Medulla oblongata (tissue), 1 donor: ENCODE measurements around the gene LCLAT1.
"Not testable (repeated sequence)": the region's sequence is repeated elsewhere in the genome, so short reads cannot be mapped to it uniquely, and the experiment has no call there.

ENCODE experiments used
- DNase-seq: peaks from one replicate; pipeline ENCODE4 v3.0.0-alpha.2; 2015; ENCODE audit errors: extremely low spot score

LCLAT1 gene

GRCh38 chr2:30590407-30590806, 143.4 kb downstream of the LCLAT1 start:
- no peak for DNase-seq

DNA sequence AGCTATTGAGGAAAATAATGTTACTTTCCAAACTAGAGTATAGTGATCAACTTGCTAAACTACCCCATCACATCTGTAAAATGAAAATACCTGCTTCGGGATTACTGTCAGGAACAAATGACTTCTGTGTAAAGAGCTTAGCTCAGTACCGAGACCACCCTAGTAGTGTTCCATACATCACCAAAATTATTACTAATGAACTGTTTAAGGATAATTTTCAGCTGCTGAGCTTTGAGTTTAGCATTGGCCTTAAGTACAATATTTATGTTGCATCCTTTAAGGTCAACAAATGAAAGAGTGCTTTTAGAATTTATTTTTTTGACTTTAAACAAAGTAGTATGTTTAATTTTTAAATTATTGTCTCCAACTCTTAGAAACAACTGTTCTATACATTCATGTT, 144.1 kb downstream of the LCLAT1 start:
- no peak for DNase-seq

DNA sequence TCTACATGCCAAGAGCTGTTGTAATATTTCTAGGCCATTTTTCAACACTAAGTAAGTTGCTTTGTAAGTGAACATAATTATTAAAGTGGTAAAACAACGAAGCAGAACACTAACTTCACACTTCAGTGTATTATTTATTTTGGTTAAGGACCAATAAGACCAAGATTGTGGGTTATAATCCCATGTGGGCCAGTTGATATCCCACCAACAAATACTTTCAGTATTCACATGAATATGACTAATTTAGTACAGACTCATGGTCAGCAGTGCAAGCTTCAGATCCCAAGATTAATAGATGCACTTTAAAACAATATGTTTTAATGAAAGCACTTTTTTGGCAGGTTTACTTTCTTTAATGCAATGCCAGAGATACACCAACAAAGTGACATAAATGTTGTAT, 154.3 kb downstream of the LCLAT1 start:
- DNase-seq = no peak

DNA sequence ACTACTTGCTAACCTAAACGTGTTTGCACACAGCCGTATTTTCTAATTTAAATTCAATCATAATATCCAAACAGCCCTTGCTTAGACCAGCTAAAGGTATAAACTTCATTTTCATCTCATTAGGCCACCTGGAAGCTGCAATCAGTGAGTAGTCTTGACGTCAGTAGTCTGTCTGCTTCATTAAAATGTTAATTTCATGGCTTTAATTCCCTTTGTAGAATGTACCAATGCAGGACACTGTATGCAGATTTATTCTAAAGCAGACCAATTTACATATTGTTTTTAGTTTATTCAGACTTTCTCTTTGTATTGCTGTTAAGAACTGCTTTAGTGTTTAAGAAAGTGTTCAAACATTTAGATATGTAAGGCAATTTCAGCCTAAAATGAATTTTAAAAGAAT, 158.2 kb downstream of the LCLAT1 start:
- no peak for DNase-seq

DNA sequence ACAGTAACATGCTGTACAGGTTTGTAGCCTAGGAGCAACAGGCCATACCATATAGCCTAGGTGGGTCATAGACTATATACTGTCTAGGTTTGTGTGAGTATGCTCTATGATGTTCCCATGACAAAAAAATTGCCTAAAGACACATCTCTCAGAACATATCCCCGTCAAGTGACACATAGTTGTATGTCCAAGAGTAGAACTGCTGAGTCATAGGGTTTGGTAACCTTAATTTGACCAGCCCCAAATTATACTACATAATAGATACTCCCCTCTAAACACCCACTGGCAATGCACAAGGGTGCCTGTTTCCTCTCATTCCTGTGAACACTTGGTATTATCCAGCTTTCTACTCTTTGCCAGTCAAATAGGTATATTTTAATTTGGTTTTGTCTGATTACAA, 161.6 kb downstream of the LCLAT1 start:
- DNase-seq = no peak

DNA sequence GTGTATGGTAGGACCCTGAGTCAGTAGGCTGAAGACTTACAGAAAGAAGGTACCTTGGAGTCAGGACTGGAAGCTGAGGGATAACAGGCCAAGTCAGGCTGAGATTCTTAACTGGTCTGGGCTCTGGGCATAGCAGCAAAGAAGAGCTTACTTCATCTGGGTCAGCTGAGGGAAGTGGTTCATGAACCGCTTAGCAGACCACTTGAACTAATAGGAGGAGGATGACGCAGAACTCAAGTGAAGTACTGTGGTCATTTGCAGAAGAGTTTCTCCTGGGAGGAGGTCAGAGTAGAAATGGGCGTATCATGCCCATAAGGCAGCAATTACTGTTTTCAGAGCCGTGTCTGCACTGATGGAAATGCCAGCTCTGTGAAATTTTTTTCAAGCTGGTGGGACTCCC, 164.5 kb downstream of the LCLAT1 start:
- DNase-seq = no peak

GRCh38 chr2:30612371-30612770, 165.3 kb downstream of the LCLAT1 start:
- DNase-seq = no peak

DNA sequence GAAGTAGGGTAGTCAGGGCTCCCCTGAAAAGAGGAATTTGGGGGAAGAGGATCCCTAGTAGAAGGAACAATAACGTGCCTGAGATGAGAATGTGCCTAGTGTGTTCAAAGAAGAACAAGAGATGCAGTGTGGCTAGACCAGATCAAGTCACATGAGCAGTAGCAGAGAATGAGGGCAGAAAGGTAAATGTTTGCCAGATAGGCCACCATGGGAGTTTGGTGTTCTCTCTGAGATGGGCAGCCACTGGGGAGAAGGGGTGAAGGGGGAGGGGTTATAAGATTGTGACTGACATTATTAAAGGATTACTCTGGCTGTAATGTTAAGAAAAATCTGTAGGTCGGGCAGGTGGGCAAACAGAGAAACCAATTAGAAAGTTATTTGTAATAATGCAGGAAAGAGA, 166.0 kb downstream of the LCLAT1 start:
- DNase-seq = no peak

DNA sequence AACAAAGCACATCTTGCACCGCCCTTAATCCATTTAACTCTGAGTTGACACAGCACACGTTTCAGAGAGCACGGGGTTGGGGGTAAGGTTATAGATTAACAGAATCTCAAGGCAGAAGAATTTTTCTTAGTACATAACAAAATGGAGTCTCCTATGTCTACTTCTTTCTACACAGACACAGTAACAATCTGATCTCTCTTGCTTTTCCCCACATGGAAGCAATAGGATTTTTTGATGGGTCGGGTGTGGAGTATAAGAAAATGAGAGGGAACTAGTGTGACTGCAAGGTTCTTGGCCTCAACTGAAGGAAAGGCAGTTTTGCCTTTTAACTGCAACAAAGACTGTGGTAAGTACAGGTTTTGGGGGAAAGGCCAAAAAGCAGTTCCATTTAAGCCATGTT, 167.2 kb downstream of the LCLAT1 start:
- not testable (repeated sequence) for DNase-seq

- no peak for DNase-seq
These were observed 168.9 kb downstream of the LCLAT1 start for GRCh38 chr2:30615926-30616325.

GRCh38 chr2:30620102-30620501, 173.1 kb downstream of the LCLAT1 start:
- DNase-seq = no peak

- DNase-seq = no peak
These were observed 174.8 kb downstream of the LCLAT1 start for GRCh38 chr2:30621836-30622235.

DNA sequence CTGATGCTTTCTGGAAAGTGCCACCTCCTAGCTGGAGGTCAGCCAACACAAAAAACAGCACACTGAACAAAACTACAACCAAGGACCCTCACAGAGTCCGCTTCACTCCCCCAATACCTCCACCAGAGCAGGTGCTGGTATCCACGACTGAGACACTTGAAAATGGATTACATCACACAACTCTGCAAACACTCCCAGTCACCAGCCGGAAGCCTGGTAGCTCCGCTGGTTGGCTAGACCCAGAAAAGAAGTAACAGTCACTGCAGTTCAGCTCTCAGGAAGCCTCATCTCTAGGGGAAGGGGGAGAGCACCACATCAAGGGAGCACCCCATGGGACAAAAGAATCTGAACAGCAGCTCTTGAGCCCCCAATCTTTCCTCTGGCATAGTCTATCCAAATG, 175.4 kb downstream of the LCLAT1 start:
- DNase-seq = no peak

DNA sequence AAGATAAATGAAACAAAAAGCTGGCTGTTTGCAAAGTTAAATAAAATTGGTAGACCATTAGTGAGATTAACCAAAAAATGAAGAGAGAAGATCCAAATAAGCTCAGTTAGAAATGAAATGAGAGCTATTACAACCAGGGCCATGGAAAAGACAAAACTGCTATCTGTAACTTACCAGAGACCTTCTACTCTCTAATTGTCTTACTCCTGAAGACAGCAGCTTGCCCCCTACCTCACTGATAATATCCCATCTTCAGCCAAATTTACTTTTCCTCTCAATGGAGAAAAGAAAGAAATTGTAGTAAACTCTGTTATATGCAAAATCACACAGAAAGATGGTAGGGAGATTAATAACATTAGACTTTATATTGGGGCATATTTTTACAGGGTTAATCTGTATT, 178.2 kb downstream of the LCLAT1 start:
- no peak for DNase-seq

DNA sequence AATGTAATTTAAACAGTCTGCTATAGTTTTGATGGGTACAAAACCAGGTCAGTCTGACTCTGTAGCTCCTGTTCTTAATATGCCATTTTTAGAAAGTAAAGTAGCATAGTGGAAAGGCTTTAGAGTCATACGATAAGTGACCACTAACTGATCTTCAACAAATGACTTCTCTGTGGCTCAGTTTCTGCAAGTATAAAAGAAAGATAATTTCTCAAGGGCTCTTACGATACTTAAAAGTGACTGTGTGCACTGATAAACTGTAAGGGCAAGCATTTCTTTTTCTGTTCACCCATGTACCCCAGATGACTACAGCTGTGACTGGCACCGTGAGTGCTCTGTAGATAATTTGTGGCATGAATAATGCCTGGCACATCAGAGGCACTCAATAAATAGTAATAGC, 178.7 kb downstream of the LCLAT1 start:
- DNase-seq = no peak

- DNase-seq = no peak
These were observed 179.4 kb downstream of the LCLAT1 start for GRCh38 chr2:30626397-30626796.

GRCh38 chr2:30627151-30627550, 180.1 kb downstream of the LCLAT1 start:
- DNase-seq = no peak

GRCh38 chr2:30628341-30628740, 181.3 kb downstream of the LCLAT1 start:
- no peak for DNase-seq

GRCh38 chr2:30629866-30630265, 182.8 kb downstream of the LCLAT1 start:
- no peak for DNase-seq

DNA sequence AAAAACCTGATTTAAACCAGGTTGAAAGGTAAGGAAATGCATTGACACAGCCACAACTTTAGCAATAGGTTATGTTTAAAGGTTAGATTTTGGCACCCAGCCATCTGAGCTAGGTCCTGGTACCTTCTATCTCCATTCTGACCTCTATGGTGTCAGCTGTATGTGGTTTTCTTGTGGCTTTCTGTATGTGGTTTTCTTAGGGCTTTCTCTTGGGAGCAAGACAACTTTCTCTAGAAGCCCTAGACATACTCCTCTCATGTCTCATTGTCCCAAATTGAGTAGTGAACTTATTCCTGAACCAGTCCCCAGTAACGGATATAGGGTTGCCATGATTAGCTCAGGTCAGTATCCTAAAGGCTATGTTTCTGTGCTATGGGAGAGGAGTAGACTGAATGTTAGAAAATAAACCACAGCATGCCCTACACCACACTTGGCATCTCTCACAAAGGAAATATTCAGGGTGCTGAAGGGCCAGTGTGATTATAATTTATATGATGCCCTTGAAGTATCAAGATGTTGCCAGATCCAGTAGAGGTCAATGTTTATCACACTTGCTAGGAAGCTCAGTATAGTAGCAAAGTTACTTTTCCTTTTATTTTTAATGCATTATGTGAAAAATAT, 184.1 kb downstream of the LCLAT1 start:
- no peak for DNase-seq

GRCh38 chr2:30633039-30633438, 186.0 kb downstream of the LCLAT1 start:
- no peak for DNase-seq

GRCh38 chr2:30636311-30636710, 189.3 kb downstream of the LCLAT1 start:
- DNase-seq = no peak

GRCh38 chr2:30639836-30640235, 192.8 kb downstream of the LCLAT1 start:
- DNase-seq = no peak

DNA sequence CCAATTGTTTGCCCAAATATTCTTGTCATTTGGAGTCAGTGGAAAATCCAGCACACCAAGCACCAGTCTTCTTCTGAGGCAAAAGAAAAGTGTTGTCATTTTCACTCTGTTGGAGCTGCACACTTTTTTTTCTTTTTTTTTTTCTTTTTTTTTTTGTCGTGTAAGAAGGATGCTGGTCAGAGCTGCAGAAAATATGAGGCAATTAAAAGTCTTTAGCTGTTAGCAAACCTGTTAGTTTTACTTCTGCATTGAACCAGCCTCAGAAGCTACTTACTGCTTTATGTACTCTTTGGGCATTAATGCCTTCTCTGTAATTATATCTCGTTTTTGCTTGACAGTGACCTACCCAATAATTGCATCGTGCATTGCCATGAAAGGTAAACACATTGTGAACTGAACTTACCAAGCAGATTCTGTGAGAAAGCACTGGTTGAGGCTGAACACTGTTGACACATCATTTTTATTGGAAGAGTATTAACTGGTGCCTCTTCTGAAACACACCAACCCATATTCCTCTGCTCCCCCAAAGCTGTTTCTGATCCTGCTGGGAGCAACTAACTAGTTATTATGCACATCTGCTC, 194.8 kb downstream of the LCLAT1 start:
- DNase-seq = no peak
